Measurements from ENCODE around the gene EMP1.
A peak's percentile ranks its signal among the peaks of the same experiment; 100 is the strongest.

EMP1 gene

DNA sequence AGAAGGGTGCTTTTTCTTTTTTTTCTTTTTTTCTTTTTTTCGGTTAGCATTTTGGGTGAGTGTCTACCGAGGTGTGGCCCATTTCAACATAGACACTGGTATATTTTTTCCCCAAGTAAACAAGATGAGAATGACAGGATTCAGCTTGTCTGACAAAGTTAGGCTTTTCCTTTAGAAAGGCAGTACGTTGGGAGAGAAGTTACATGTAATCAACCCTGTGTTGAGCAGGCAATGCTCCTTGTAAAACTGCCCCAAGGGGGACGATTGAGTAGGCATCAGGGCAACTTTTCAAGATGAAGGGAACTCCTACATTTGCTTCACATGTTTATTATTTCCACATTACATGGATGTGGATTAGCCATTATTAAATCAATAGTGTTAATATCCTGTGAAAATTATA, 1.7 kb downstream of the EMP1 start:
- DNase-seq = no peak

DNA sequence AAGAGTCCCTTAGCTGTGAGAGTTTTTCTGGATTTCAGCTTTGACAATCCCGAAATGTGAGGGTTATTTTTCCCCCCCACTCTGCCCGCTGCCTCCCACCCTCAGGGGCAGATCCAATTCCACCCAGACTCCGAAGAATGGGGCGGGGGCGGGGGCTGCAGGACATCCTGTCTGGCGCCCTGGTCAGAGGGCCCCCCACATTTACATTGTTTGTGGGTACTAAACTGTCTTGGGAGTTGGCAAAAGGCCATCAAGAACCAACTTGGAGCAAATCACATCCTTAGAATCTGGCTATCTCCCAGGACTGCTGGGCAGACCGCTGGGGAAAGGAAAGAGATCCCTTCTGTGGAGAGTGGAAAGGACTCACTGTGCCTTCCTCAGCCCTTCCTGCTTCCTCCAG, 2.4 kb downstream of the EMP1 start:
- DNase-seq = no peak

DNA sequence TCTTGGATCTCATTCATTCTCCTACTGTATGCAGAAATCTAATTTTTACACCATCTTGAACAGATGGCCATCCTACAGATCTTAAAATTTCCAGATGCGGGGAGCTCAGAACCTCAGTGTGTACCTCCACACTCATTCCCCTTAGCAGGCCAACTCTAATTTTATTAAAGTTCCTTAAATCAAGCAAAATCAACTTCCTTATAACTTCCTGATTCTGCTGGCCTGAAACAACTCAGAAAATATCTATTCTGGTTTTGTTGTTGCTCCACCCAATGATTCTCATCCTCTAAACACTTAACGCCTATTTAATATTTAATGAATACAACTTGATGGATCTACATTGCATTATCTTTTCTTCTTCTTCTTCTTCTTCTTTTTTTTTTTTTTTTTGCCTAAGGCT, 3.1 kb downstream of the EMP1 start:
- no peak for DNase-seq

DNA sequence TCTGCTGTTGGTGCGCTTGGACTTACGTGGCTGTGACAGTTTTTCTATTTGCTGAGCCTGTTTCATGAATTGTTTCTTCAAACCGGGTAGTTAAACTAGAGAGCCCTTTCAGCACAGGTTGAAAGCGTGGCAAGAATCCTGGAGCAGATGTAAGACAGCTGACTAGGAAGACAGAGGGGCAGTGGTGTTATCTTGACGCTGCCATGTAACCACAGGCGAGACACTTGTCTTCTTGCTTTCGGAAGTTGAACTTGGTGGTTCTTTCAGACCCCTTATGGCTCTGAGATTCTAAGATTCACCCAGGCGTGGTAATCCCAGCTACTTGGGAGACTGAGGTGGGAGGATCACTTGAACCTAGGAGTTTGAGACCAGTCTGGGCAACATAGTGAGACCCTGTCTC, 4.3 kb downstream of the EMP1 start:
- DNase-seq = no peak

DNA sequence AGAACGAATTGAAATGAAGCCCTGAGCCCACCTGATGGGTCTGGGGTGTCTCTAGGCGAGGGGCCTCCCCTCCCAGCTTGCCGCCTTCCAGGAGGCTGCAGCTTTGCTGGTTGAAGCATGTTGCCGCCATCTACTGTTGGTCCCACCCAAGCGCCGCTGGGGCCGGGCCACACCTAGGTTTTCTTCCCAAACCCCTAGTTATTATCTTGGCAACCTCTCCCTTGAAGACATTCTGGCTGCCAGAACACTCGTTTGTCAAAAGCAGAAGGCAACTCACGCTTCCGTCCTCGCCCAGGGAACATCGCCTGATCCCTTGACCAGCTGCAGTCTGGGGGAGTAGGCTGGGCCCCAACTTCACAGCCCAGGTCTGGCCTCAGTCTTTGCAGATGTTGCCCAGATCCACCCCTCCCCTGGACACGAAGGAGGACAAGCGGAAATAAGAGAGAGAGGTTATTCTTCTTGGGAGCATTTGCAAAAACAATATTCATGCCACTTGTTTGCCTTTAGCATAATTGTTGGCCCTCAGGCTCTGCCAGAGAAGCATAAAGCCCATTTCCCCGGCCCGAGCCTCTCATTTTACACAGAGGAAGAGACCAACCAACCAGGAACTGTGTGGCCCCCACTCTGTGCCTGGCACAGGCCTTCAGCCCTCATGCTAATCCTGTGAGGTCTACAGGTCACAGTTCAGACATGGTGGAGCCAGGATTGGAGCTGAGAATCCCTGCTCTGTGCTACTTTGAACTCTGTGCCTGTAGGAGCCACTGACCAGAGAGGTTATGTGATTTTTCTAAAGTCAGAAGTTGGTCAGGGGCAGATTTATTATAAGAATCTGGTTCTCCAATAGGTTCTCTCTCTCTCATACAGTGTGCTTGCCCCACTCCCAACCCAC, 6.8 kb downstream of the EMP1 start:
- DNase-seq = no peak

DNA sequence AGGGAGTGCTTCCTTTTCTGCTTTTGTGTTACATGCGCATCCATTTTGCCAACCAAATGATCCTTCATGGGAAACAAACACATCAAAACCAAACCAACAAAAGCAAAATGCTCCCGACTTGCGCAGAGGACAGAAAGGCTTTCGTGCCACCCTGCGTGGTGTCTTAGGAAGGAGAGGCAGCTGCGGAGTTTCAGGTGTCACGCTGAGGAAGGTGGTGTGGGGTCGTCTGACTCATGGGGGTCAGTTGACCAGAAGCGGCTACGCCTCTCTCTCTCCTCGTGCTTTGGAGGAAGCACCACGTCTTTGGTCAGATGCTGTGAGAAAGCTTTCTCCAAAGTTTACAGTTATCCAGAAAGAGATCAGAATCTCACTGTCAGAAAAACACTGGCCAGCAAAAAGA, 7.9 kb downstream of the EMP1 start:
- no peak for DNase-seq

DNA sequence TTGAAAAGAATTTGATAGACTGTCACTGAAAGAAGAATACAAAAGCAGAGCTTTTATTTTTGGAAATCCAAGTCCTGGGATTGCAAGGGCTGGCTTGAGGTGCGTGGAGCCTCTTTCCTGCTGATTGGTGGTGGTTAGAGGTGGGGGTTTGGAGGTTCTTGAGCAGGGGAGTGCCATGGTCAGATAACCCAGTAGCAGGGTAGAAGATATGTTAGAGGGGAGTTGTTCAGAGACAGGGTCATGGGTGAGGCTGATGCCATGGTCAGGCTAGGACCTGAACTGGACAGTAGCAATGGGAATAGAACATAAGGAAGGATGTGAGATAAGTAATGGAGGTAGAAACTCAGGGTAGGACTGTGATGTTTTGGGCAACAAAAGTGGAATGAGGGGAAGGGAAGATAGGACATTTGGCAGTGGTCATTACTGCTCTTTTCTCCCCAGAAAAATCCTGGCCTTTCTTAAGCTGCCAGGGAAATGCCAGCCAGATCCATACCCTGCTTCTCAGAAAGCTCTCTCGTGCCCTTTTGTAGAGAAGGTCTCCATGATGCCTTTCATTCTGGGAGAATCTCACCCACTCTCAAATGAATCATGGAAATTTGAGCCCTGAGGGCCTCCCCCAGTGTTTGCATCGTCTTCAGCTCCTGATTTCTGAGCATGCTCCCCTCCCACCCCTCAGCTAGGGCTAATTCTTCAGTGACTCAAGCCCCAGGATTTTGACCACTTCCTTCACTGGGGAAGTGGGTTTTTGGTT, 9.5 kb downstream of the EMP1 start:
- DNase-seq = no peak

DNA sequence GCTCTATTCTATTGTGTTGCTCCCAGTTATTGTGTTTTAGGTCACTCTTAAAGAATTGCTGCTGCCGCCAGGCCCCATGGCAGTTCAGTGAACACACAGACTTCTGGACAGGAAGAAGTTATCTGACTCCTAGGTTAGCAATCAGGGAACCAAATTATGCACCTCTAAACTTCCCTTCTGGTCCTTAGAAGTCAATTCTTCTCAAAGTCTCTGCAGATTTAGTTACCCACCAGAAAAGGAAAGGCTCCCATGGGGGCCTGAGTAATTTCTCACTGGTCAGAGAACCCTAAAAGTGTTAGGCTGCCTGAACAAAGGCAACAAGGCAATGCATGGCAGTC, 10.0 kb downstream of the EMP1 start:
- DNase-seq = no peak

DNA sequence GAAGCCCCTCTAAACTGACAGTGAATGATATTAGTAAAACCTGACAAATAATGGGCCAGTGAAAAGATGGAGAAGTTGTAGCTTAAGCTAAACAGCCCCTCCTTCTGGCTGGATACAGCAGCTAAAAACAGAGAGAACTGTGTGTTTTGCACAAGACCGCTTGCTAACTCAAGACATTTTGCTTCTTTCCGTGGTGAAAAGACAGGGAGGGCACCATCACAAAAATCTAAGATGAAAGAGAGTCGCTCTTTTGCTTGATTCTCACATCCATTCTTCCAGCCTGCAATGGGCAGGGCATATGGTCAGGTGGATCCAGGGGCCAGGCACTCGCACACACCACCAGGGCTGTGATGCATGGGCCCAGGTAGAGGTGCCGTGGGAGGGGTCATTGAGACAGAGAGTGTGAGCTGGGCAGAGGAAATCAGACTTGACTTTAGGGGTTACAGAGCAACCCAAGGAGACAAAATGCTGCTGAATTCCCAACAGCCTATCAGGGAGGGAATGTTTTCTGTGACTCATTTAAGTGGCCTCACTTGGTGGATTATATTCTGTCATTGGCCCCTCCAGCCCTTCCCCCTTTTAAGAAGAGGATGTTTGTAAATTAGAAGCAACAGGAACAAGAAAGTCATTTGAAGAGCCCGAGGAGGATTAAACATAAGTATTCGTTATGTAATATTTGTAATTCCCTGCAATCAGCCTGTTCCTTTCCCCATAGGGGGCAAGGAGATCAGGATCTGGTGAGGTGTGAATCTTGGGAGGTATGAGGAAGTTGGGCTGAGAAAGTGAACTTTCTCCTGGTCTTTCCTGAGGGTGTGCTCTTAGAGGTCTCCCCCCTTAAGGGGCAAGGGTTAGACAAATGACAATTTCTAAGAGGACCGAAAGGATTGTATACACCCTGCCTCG, 12.3 kb downstream of the EMP1 start:
- DNase-seq = no peak

DNA sequence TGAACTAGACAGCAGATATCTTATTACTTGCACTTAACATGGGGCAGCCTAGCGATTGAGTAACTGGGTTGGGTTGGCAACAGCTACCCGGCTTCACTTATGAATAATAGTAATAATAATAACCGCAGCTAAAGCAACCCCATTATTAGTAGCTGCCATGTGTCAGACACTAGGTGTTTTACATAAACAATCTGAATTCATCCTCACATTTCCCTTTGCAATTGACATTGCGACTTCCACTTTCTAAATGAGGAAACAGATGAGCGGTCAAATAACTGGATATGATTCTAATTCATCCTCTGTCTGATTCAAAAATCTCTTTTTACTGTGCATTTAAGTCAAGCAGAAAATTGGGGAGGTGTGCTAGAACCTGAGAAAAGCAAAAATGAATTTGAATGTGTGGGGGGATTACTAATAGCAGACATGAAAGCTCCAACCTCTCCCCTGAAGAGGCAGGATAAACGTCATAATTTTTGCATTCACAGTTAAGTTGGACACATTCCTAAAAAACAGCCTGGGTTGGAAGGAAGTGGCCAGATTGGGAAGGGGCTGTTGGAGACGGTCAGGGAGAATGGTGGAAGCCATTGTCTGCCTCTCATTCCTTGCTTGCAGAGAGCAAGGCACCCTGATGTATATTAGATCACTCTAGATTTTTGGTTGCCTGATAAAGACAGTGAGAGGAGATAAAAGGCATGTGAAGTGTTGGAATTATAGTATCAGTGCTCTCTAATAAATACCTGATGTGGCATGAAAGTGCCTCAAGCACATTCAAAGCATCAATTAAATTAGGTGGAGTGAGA, 13.1 kb downstream of the EMP1 start:
- DNase-seq = no peak

DNA sequence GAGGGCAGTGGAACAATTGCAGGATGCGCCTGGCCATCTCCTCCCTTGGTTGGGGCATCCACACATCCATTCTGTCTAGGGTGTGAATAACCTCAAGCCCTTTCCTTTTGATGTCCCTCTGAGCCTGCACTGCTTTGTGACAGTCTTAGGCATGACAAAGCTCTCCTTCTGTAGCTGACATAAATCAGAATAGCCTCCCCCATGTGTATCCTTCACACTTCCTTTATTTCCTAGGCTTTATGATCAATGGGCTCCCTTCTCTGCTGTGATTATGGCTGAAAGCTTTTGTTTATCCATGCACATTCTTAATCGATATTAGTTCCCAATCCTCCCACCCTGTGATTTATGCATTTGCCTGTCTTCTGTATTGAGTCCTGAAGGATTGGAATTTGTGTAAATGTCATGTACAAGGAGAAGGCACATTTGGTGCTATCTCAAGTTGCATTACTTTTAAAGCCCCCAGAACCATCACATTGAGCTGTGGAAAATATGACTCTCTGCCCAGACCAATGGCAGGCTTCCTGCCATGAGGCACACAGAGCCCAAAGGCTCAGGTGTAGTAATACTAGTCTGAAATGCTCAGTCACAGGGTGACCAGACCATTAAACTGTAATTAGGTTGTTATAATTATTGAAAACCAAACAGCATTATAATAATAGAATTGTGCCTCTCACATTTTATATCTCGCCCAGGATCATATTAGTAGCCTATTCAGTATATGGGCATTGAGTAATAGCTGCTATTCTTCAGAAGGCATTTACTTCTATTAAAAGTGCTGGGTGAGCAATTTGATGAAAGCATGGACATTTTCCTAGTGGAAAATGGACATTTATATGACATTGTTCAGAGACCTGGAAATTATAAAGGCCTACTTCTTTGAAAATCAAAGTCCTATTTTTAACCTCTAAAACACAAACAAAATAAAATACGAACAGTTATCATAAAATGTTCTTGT, 14.0 kb downstream of the EMP1 start:
- DNase-seq = no peak

DNA sequence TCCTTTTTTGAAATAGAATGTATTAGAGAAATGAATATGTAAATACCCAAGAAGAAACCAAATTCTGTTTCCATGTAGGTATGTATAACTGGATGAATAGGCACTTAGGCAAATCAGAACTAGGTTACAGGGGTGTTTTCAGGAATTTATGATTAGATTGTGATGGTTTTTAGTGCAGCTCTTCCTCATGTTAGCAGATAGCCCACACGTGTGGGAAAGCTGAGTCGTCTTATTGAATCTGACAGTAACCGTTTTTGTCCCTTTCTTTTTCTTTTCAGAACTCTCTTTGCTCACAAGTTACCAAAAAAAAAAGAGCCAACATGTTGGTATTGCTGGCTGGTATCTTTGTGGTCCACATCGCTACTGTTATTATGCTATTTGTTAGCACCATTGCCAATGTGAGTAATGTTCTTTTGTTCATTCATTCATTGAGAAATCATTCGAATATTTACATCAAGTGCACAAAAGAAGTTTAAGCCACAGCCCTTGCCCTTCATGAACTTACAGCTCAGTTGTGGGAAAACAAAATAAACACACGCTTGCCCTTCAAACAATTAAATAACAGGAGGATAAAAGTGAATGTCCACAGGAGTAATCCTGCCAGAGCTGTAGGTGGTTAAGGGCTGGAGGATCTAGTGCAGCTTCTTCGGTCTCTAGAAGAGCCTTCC, 14.8 kb downstream of the EMP1 start:
- no peak for DNase-seq

DNA sequence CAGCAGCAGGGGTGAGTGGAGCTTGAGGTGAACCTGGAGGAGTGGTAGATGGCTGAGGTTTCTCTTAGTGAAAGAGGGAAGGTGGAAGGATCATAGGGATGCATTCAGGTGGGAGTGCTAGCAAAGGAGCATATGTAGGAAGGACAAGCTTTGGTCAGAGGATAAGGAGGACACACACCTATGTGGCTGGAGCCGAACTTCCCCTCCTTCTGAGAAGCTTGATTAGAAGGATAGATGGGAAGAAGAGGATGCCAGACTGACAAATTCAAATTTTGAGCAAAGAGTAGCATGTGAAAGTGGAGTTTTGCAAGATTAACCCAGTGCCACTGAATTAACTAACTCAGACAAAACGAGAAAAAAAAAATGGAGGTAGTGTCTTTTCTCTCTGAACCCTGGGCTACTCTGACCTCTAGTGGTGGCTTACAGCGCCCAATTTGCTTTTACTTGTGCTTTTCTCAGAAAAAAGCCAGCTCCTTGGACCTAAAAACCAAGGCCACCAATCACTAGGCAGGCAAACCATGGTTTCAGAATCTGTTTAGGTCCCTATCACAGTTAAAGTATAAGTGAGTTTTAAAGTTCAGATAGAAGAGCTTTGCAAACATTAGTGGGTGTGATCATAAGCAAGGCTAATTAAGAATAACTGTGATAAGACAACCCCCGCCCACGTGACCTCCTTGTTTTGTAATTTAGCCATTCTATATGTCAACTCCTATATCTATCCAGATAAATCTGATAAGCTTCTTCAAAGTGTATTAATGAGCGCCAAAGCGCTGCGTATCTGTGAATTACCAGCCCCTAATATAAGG, 15.5 kb downstream of the EMP1 start:
- peak; percentile 22 for DNase-seq

DNA sequence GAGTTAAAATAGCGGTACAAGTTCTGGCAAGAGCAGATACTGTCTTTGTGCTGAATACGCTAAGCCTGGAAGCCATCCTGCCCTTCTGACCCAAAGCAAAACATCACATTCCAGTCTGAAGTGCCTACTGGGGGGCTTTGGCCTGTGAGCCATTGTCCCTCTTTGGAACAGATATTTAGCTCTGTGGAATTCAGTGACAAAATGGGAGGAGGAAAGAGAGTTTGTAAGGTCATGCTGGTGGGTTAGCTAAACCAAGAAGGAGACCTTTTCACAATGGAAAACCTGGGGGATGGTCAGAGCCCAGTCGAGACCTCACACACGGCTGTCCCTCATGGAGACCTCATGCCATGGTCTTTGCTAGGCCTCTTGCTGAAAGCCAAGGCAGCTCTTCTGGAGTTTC, 18.5 kb downstream of the EMP1 start:
- DNase-seq = no peak

DNA sequence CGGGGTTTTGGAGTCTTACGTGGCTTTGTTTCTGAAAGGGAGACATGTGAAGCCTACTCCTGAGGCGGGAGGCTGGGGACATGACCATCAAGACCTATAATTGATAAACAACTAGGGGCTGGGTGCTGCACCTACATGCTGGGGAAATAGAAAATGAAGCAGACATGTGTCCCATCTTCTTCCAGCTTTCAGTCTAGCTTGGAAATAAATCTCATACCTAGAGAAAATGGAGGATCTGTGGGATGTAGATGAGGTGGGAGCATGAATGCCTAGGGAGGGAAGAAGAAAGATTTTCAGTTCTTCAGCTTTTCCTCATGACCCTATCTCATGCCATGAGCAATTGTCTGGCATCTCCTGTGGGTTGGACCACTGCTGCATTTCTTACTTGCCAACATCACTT, 22.1 kb downstream of the EMP1 start:
- no peak for DNase-seq

DNA sequence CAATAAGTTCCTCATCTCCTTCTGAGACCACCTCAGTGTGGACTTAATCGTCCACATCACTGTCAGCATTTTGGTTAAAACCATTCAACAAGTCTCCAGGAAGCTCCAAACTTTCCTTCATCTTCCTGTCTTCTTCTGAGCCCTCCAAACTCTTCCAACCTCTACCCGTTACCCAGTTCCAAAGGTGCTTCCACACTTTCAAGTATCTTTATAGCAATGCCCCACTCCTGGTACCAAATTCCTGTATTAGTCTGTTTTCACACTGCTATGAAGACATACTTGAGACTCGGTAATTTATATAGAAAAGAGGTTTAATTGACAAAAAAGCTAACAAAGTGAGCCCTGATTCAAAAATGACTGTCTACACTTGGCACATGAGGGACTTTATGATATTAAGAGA, 22.8 kb downstream of the EMP1 start:
- DNase-seq = no peak

DNA sequence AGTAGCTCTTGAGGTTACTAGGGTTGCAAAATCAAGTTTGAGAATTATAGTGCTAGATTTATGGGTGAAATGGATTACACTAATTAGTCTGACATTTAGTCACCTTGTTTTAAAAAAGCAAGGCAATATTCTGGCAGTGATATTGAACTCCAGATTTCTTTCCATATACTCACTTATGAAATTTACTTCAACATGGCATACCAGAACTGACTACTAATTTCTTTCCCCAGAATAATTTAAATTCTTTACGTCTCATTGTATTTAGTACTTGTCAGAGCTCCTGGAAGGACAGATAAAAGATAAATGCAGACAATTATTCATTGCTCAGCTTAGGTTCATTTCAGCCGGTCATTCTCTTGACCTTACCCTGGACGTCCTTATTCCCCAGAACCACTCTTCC, 24.3 kb downstream of the EMP1 start:
- DNase-seq = no peak

DNA sequence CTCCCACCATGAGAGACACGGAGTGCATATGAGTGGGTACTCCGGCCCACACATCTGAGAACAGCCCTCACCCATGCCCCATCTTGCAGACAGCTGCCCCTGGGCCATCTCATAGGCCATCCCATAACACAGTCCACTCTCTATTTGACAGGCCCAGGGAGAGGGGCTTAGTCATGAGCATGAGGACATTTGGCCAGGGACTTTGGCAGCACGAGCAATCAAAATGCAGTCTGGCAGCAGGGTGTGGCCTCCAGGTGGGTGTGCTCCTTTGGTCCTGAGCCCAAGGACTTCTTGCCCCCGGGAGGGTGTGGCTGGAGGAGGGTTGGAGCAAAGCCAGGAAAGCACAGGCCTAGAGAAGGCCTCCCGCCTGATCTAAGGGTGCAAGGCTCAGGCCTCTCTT, 25.6 kb downstream of the EMP1 start:
- no peak for DNase-seq

DNA sequence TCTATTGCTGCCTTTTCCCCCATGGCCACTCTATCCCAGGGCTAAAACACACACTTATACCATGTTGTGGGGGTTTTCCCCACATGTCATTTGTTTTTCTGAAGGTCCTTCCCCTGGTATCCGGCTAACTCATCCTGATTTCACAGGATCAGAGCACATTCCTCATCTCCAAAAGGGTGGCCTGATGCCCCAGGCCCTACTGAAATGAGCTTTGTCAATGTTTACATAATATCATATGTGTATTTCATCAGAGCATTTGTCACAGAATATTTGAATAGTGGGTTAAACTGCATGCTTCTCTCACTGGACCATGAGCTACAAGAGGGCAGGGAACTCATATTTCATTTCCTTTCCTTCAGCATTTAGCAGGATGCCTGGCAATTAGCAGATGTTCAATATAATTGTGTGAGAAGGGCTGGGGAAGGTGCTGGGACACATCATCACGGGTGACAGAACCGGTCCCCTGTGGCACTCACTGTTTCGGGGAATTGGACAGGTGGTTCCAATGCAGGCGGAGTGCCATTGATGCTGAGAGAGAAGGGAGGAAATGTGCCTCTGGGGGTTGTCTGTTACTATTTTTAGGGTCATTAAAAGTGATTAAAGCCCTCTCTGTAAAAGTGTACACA, 26.8 kb downstream of the EMP1 start:
- no peak for DNase-seq

DNA sequence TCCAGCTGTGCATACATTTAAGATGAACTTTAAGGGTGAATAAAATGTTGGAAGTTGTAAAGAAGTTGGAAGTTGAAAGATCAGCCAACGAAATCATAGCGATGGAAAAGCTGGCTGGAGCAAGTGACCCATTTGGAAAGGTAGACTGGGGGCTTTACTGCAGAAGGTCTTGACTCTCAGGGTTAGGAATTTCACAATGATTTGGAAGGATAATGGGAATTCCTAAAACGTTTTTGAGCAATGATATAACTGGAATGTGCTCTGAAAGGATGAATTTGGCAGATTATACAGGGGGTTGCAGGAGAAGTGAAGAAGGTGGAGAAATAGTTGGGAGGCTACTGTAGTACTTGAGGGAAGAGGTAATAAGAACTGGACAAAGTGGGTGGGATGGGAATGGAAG, 27.4 kb downstream of the EMP1 start:
- no peak for DNase-seq
